Measurements from ENCODE around the gene ASB13. TPM values are rescaled to one million over a fixed set of nuclear protein-coding genes. Genes with fewer than 3 reads are reported as not detected.

The ASB13 gene
- total and polyA plus RNA-seq, 2 experiments from 2014 or later, result 11.6 to 20.2 TPM

DNA sequence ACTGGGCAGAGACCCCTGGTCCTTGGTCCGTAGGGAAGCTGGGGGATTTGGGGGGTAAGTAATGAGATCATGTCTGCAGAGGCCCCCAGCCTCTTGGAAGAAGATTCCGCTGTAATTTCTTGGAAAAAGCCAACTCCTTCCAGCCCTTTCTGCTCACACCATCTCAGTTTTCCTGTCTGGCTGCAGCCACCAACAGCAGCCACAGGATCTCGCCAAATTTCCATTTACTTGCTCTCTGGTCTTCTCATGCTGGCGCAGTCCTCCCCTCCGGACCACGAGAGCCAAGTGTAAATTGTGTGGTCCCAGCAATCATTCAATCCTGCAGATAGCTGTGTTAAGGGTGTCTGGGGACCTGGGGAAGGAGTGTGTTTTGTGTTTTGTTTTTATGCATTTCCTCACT lies 49.6 kb downstream of the ASB13 start:
- Histone ChIP-seq H4K20me1 (replicated peaks; ENCODE audit: insufficient read depth) (no peaks in the 10 kb centered on the region), H3K4me3 (no peak overlapping the region), H3K4me1 (ENCODE audit: insufficient read depth) (no peaks in the 10 kb centered on the region), H2AFZ (0 out of 2 replicates have a peak overlapping the region, but pooled peaks have one; percentile 43), H3K79me2 (replicated peaks; ENCODE audit: insufficient read depth) (no peaks in the 10 kb centered on the region), H3F3A (replicated peaks; ENCODE audit: low read depth) (no peaks in the 10 kb centered on the region), H3K27ac (ENCODE audit: low read depth) (no peak overlapping the region), H3K9me2 (ENCODE audit: insufficient read depth) (no peaks in the 10 kb centered on the region), H3K4me2 (no peak overlapping the region), H3K36me3 (ENCODE audit: insufficient read depth) (no peaks in the 10 kb centered on the region), H3K27me3 (ENCODE audit: insufficient read depth) (no peaks in the 10 kb centered on the region)
- no peak for DNase-seq (ENCODE audit: low spot score)
- H3K9me3 Mint-ChIP-seq, result no peaks in the 10 kb centered on the region
- H3K4me3 Mint-ChIP-seq, result no peak overlapping the region
- H3K27ac Mint-ChIP-seq, result no peak overlapping the region
- no peak for TF ChIP-seq EZH2phosphoT487 (IDR thresholded peaks at IDR 0.05; ENCODE audit: unreplicated experiment)
- TF ChIP-seq POLR2AphosphoS5 (IDR thresholded peaks at IDR 0.05; ENCODE audit: low read depth), result no peak
- TF ChIP-seq ZNF114 (CRISPR knock-in tag; IDR thresholded peaks at IDR 0.05), result no peak
- TF ChIP-seq STAT1 (IDR thresholded peaks at IDR 0.05; ENCODE audit: unreplicated experiment), result no peak
- TF ChIP-seq, protein P1, sequence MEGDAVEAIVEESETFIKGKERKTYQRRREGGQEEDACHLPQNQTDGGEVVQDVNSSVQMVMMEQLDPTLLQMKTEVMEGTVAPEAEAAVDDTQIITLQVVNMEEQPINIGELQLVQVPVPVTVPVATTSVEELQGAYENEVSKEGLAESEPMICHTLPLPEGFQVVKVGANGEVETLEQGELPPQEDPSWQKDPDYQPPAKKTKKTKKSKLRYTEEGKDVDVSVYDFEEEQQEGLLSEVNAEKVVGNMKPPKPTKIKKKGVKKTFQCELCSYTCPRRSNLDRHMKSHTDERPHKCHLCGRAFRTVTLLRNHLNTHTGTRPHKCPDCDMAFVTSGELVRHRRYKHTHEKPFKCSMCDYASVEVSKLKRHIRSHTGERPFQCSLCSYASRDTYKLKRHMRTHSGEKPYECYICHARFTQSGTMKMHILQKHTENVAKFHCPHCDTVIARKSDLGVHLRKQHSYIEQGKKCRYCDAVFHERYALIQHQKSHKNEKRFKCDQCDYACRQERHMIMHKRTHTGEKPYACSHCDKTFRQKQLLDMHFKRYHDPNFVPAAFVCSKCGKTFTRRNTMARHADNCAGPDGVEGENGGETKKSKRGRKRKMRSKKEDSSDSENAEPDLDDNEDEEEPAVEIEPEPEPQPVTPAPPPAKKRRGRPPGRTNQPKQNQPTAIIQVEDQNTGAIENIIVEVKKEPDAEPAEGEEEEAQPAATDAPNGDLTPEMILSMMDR (conservative IDR thresholded peaks at IDR 0.05; ENCODE audit: low read depth in 2 of 2), result no peak
- TF ChIP-seq JUNB (IDR thresholded peaks at IDR 0.05; ENCODE audit: unreplicated experiment), result no peak
- TF ChIP-seq, protein P2, sequence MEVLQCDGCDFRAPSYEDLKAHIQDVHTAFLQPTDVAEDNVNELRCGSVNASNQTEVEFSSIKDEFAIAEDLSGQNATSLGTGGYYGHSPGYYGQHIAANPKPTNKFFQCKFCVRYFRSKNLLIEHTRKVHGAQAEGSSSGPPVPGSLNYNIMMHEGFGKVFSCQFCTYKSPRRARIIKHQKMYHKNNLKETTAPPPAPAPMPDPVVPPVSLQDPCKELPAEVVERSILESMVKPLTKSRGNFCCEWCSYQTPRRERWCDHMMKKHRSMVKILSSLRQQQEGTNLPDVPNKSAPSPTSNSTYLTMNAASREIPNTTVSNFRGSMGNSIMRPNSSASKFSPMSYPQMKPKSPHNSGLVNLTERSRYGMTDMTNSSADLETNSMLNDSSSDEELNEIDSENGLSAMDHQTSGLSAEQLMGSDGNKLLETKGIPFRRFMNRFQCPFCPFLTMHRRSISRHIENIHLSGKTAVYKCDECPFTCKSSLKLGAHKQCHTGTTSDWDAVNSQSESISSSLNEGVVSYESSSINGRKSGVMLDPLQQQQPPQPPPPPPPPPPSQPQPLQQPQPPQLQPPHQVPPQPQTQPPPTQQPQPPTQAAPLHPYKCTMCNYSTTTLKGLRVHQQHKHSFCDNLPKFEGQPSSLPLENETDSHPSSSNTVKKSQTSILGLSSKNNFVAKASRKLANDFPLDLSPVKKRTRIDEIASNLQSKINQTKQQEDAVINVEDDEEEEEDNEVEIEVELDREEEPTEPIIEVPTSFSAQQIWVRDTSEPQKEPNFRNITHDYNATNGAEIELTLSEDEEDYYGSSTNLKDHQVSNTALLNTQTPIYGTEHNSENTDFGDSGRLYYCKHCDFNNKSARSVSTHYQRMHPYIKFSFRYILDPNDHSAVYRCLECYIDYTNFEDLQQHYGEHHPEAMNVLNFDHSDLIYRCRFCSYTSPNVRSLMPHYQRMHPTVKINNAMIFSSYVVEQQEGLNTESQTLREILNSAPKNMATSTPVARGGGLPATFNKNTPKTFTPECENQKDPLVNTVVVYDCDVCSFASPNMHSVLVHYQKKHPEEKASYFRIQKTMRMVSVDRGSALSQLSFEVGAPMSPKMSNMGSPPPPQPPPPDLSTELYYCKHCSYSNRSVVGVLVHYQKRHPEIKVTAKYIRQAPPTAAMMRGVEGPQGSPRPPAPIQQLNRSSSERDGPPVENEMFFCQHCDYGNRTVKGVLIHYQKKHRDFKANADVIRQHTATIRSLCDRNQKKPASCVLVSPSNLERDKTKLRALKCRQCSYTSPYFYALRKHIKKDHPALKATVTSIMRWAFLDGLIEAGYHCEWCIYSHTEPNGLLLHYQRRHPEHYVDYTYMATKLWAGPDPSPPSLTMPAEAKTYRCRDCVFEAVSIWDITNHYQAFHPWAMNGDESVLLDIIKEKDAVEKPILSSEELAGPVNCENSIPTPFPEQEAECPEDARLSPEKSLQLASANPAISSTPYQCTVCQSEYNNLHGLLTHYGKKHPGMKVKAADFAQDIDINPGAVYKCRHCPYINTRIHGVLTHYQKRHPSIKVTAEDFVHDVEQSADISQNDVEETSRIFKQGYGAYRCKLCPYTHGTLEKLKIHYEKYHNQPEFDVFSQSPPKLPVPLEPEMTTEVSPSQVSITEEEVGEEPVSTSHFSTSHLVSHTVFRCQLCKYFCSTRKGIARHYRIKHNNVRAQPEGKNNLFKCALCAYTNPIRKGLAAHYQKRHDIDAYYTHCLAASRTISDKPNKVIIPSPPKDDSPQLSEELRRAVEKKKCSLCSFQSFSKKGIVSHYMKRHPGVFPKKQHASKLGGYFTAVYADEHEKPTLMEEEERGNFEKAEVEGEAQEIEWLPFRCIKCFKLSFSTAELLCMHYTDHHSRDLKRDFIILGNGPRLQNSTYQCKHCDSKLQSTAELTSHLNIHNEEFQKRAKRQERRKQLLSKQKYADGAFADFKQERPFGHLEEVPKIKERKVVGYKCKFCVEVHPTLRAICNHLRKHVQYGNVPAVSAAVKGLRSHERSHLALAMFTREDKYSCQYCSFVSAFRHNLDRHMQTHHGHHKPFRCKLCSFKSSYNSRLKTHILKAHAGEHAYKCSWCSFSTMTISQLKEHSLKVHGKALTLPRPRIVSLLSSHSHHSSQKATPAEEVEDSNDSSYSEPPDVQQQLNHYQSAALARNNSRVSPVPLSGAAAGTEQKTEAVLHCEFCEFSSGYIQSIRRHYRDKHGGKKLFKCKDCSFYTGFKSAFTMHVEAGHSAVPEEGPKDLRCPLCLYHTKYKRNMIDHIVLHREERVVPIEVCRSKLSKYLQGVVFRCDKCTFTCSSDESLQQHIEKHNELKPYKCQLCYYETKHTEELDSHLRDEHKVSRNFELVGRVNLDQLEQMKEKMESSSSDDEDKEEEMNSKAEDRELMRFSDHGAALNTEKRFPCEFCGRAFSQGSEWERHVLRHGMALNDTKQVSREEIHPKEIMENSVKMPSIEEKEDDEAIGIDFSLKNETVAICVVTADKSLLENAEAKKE (CRISPR knock-in tag; IDR thresholded peaks at IDR 0.05), result no peak
- no peak for TF ChIP-seq ZNF331 (CRISPR knock-in tag; IDR thresholded peaks at IDR 0.05; ENCODE audit: low read depth)
- TF ChIP-seq, protein P3, sequence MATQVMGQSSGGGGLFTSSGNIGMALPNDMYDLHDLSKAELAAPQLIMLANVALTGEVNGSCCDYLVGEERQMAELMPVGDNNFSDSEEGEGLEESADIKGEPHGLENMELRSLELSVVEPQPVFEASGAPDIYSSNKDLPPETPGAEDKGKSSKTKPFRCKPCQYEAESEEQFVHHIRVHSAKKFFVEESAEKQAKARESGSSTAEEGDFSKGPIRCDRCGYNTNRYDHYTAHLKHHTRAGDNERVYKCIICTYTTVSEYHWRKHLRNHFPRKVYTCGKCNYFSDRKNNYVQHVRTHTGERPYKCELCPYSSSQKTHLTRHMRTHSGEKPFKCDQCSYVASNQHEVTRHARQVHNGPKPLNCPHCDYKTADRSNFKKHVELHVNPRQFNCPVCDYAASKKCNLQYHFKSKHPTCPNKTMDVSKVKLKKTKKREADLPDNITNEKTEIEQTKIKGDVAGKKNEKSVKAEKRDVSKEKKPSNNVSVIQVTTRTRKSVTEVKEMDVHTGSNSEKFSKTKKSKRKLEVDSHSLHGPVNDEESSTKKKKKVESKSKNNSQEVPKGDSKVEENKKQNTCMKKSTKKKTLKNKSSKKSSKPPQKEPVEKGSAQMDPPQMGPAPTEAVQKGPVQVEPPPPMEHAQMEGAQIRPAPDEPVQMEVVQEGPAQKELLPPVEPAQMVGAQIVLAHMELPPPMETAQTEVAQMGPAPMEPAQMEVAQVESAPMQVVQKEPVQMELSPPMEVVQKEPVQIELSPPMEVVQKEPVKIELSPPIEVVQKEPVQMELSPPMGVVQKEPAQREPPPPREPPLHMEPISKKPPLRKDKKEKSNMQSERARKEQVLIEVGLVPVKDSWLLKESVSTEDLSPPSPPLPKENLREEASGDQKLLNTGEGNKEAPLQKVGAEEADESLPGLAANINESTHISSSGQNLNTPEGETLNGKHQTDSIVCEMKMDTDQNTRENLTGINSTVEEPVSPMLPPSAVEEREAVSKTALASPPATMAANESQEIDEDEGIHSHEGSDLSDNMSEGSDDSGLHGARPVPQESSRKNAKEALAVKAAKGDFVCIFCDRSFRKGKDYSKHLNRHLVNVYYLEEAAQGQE (IDR thresholded peaks at IDR 0.05; ENCODE audit: unreplicated experiment), result no peak
- TF ChIP-seq NANOG (IDR thresholded peaks at IDR 0.05; ENCODE audit: borderline replicate concordance), result no peak
- TF ChIP-seq EZH2 (IDR thresholded peaks at IDR 0.05; ENCODE audit: low read depth, unreplicated experiment), result no peak
- no peak for TF ChIP-seq CREB1 (CRISPR knock-in tag; IDR thresholded peaks at IDR 0.05; ENCODE audit: low read depth)
- H3K4me1 Mint-ChIP-seq, result peaks cover 6% of the 10 kb centered on the region; the same call in 2 of the 3 replicates
- H3K27me3 Mint-ChIP-seq (ENCODE audit: insufficient read depth, low read depth, poor library complexity), result peaks cover 4% of the 10 kb centered on the region
- H3K36me3 Mint-ChIP-seq (ENCODE audit: low read depth), result no peaks in the 10 kb centered on the region
- no peak for ATAC-seq

Data from GM23338 (cell line).